ENCODE results near the gene FES. TPM values are rescaled to one million over a fixed set of nuclear protein-coding genes. Genes with fewer than 3 reads are reported as not detected.
"Not testable (repeated sequence)": the region's sequence is repeated elsewhere in the genome, so short reads cannot be mapped to it uniquely, and the experiment has no call there.

The FES gene
- total RNA-seq, 1 experiment from 2014 or later: 0.91 TPM

DNA sequence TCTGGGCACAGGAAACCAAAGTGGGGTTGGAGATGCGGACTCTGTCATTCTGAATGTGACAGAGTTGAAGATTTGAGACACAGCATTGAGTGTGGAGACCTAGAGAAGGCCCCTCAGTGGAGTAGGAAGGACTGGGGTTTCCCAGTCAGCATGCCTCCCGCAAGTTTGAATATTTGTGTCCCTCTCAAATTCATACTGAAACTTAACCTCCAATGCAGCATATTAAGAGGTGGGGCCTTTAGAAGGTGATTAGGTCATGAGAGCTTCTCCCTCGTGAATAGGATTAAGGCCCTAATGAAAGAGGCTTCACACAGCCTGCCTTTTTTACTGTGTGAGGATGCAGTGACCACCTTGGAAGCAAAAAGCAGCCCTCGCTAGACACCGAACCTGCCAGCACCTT lies 40.1 kb downstream of the FES start:
- H3K4me3 Mint-ChIP-seq (ENCODE audit: unreplicated experiment): no peak overlapping the region
- no TSS peak for BruUV-seq (replicated peaks)
- intact Hi-C loops (cut with micrococcal nuclease): no loop called here
- peaks cover 27% of the 10 kb centered on the region for H3K36me3 Mint-ChIP-seq (ENCODE audit: insufficient read depth, unreplicated experiment)
- H3K27ac Mint-ChIP-seq (ENCODE audit: low read depth, unreplicated experiment): no peak overlapping the region
- ChIA-PET POLR2A (interaction anchor here (1.3 kb wide), 1 partner anchor 21 kb away, joined by 3 read pairs; the partner anchor contains the start of gene MAN2A2), CTCF (interaction anchor here (0.6 to 4.6 kb wide), 2 partner anchors 8 to 220 kb away, joined by 3 to 49 read pairs; partner anchors contain the start of genes HDDC3 and UNC45A)
- no peaks in the 10 kb centered on the region for H3K4me1 Mint-ChIP-seq (ENCODE audit: insufficient read depth, unreplicated experiment)
- TF ChIP-seq, protein P1, sequence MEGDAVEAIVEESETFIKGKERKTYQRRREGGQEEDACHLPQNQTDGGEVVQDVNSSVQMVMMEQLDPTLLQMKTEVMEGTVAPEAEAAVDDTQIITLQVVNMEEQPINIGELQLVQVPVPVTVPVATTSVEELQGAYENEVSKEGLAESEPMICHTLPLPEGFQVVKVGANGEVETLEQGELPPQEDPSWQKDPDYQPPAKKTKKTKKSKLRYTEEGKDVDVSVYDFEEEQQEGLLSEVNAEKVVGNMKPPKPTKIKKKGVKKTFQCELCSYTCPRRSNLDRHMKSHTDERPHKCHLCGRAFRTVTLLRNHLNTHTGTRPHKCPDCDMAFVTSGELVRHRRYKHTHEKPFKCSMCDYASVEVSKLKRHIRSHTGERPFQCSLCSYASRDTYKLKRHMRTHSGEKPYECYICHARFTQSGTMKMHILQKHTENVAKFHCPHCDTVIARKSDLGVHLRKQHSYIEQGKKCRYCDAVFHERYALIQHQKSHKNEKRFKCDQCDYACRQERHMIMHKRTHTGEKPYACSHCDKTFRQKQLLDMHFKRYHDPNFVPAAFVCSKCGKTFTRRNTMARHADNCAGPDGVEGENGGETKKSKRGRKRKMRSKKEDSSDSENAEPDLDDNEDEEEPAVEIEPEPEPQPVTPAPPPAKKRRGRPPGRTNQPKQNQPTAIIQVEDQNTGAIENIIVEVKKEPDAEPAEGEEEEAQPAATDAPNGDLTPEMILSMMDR (IDR thresholded peaks at IDR 0.05; ENCODE audit: unreplicated experiment): no peak
- DNase-seq (ENCODE audit: unreplicated experiment): no peak
- H3K27me3 Mint-ChIP-seq (ENCODE audit: insufficient read depth, unreplicated experiment): no peaks in the 10 kb centered on the region
- no peaks in the 10 kb centered on the region for H3K9me3 Mint-ChIP-seq (ENCODE audit: unreplicated experiment)

DNA sequence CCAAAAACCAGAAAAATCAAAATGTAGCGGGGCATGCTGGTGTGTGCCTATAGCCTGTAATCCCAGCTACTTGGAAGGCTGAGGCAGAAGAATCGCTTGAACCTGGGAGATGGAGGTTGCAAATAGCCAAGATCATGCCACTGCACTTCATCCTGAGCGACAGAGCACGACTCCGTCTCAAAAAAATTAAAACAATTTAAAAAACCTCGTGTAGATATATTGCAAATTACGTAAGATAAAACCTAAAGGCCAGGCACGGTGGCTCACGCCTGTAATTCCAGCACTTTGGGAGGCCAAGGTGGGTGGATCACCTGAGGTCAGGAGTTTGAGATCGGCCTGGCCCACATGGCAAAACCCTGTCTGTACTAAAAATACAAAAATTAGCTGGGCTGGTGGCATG lies 42.5 kb downstream of the FES start:
- H3K4me3 Mint-ChIP-seq (ENCODE audit: unreplicated experiment); BruUV-seq (replicated peaks); intact Hi-C loops (cut with micrococcal nuclease); H3K9me3 Mint-ChIP-seq (ENCODE audit: unreplicated experiment); H3K27me3 Mint-ChIP-seq (ENCODE audit: insufficient read depth, unreplicated experiment); DNase-seq (ENCODE audit: unreplicated experiment); H3K27ac Mint-ChIP-seq (ENCODE audit: low read depth, unreplicated experiment): not testable (repeated sequence)
- ChIA-PET POLR2A (interaction anchor here (0.6 to 10.1 kb wide), 2 partner anchors 20 to 26 kb away, joined by 4 to 150 read pairs; partner anchors contain the start of gene MAN2A2), CTCF (interaction anchor here (1.4 to 11.3 kb wide), 2 partner anchors 7 to 24 kb away, joined by 6 to 131 read pairs; partner anchors contain the start of gene MAN2A2)
- Mint-ChIP-seq H3K36me3 (ENCODE audit: insufficient read depth, unreplicated experiment) (peaks cover 26% of the 10 kb centered on the region), H3K4me1 (ENCODE audit: insufficient read depth, unreplicated experiment) (peaks cover 11% of the 10 kb centered on the region)

DNA sequence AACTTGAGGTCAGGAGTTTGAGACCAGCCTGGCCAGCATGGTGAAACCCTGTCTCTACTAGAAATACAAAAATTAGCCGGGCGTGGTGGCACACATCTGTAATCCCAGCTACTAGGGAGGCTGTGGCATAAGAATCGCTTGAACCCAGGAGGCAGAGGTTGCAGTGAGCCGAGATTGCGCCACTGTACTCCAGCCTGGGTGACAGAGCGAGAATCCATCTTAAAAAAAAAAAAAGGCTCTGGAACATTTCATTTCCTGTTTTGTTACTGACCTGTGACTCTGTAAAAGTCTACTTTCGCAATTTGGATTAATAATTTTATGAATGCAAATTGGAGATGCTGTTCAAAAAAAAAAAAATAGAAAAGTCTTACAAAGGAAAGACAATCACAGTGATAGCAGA lies 43.8 kb downstream of the FES start:
- H3K4me3 Mint-ChIP-seq (ENCODE audit: unreplicated experiment); DNase-seq (ENCODE audit: unreplicated experiment); BruUV-seq (replicated peaks); H3K27ac Mint-ChIP-seq (ENCODE audit: low read depth, unreplicated experiment); intact Hi-C loops (cut with micrococcal nuclease); H3K27me3 Mint-ChIP-seq (ENCODE audit: insufficient read depth, unreplicated experiment); H3K9me3 Mint-ChIP-seq (ENCODE audit: unreplicated experiment): not testable (repeated sequence)
- peaks cover 23% of the 10 kb centered on the region for H3K36me3 Mint-ChIP-seq (ENCODE audit: insufficient read depth, unreplicated experiment)
- ChIA-PET CTCF (interaction anchor here (11.3 kb wide), 1 partner anchor 25 kb away, joined by 131 read pairs; the partner anchor contains the start of gene MAN2A2), POLR2A (interaction anchor here (0.7 to 10.1 kb wide), 3 partner anchors 28 to 211 kb away, joined by 3 to 150 read pairs (median 3); partner anchors contain the start of gene MAN2A2)
- H3K4me1 Mint-ChIP-seq (ENCODE audit: insufficient read depth, unreplicated experiment): peaks cover 18% of the 10 kb centered on the region

DNA sequence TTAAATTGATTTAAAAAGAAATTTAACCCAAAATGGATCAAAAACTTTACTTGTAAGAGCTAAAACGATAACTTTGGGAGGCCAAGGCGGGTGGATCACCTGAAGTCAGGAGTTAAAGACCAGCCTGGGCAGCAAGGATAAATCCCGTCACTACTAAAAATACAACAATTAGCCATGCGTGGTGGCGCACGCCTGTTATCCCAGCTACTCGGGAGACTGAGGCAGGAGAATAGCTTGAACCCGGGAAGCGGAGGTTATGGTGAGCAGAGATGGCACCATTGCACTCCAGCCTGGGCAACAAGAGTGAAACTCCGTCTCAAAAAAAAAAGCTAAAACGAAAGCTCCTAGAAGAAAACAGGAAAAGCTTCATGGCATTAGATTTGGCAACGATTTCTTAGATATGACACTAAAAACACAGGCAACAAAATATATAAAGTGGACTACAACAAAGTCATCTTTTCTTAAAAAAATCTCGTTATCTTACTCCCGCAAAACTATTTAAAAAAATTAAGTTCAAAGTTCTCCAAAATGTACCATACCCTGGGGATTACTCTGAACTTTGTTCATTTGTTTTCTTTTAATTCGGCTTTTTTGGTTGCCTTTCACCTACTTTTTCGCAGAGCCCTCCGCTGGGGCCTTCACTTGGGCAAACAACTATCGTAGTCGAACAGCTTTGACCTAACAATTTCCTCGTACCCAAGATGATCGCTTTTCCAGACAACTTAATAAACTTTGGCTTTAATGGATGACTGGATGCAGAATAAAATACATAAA lies 45.1 kb downstream of the FES start:
- BruUV-seq (replicated peaks): TSS peak; percentile 75
- no peak for DNase-seq (ENCODE audit: unreplicated experiment)
- CTCF ChIA-PET: interaction anchor here (0.6 to 11.3 kb wide), 5 partner anchors 7 to 1140 kb away, joined by 3 to 131 read pairs (median 49); partner anchors contain the start of gene MAN2A2
- Mint-ChIP-seq H3K36me3 (ENCODE audit: insufficient read depth, unreplicated experiment) (peaks cover 13% of the 10 kb centered on the region), H3K27ac (ENCODE audit: low read depth, unreplicated experiment) (peak overlapping the region; percentile 96), H3K9me3 (ENCODE audit: unreplicated experiment) (no peaks in the 10 kb centered on the region), H3K27me3 (ENCODE audit: insufficient read depth, unreplicated experiment) (no peaks in the 10 kb centered on the region), H3K4me3 (ENCODE audit: unreplicated experiment) (peak overlapping the region; percentile 95), H3K4me1 (ENCODE audit: insufficient read depth, unreplicated experiment) (peaks cover 23% of the 10 kb centered on the region)
- POLR2A ChIA-PET: interaction anchor here (0.6 to 10.1 kb wide), 14 partner anchors 7 to 762 kb away, joined by 3 to 150 read pairs (median 4); partner anchors contain the start of gene MAN2A2
- intact Hi-C loops (cut with micrococcal nuclease): loop anchor here (5.0 kb wide), 1 partner anchor 282 kb away; no protein-coding TSS in a partner anchor
- TF ChIP-seq, protein P1 (IDR thresholded peaks at IDR 0.05; ENCODE audit: unreplicated experiment): no peak
